Stomach smooth muscle (tissue), 2 donors: Measurements from ENCODE around the gene SERINC2.

ENCODE experiments used
- H3K27ac ChIP-seq: one replicate; pipeline ENCODE4 v1.7.0; 2013; ENCODE audit warnings: mild to moderate bottlenecking, low read length, inconsistent platforms
- H3K27me3 ChIP-seq, 2 donors: one replicate each; pipeline ENCODE4 v1.7.0; 2013; ENCODE audit warnings: low read length in 2 of 2; ENCODE audit not compliant: insufficient read depth in 2 of 2, control insufficient read depth in 1 of 2
- H3K36me3 ChIP-seq, 2 donors: one replicate each; pipeline ENCODE4 v1.7.0; 2013; ENCODE audit warnings: low read length in 2 of 2; ENCODE audit not compliant: control insufficient read depth in 2 of 2, insufficient read depth in 2 of 2
- H3K4me1 ChIP-seq: one replicate; pipeline ENCODE4 v1.7.0; 2013; ENCODE audit warnings: low read length; ENCODE audit not compliant: control insufficient read depth, insufficient read depth
- H3K4me3 ChIP-seq, 2 donors: one replicate each; pipeline ENCODE4 v1.7.0; 2013; ENCODE audit warnings: low read length in 2 of 2
- H3K9ac ChIP-seq, 2 donors: one replicate each; pipeline ENCODE4 v1.7.0; 2013; ENCODE audit warnings: low read length in 2 of 2, mild to moderate bottlenecking in 1 of 2
- H3K9me3 ChIP-seq, 2 donors: one replicate each; pipeline ENCODE4 v1.7.0; 2013; ENCODE audit warnings: low read length in 2 of 2; ENCODE audit not compliant: control insufficient read depth in 2 of 2
- donor health status: healthy.
- donor health status: Pancreatic carcinoma.

The SERINC2 gene

DNA sequence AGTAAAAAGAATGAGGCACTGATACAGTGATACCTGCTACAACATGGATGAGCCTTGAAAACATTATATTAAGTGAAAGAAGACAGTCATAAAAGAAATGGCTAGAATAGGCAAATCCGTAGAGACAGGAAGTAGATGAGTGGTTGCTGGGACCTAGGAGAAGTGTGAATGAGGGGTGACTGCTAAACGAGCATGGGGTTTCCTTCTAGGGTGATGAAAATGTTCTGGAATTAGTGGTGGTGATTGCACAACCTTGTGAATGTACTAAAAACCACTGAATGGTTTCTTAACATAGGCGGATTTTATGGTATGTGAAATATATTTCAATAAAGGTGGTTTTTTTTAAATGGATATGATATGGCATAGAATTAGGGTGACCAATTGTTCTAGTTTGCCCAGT, 12.6 kb upstream of the SERINC2 start:
- Histone ChIP-seq H3K27ac (no peak overlapping the region), H3K4me3 (no peak overlapping the region), H3K36me3 (no peaks in the 10 kb centered on the region), H3K9ac (no peak overlapping the region), H3K27me3 (no peaks in the 10 kb centered on the region), H3K4me1 (no peaks in the 10 kb centered on the region), H3K9me3 (no peaks in the 10 kb centered on the region)

- Histone ChIP-seq H3K4me3 (no peak overlapping the region), H3K9ac (no peak overlapping the region), H3K9me3 (no peaks in the 10 kb centered on the region), H3K36me3 (no peaks in the 10 kb centered on the region), H3K4me1 (no peaks in the 10 kb centered on the region), H3K27me3 (no peaks in the 10 kb centered on the region), H3K27ac (no peak overlapping the region)
Observed at GRCh38 chr1:31401241-31401640, 11.8 kb upstream of the SERINC2 start.

GRCh38 chr1:31405578-31406245, 7.3 kb upstream of the SERINC2 start:
- Histone ChIP-seq H3K9ac (no peak overlapping the region), H3K4me3 (no peak overlapping the region), H3K27me3 (peaks cover 14 to 22% of the 10 kb centered on the region in 2 donors), H3K9me3 (no peaks in the 10 kb centered on the region), H3K4me1 (no peaks in the 10 kb centered on the region), H3K36me3 (no peaks in the 10 kb centered on the region), H3K27ac (no peak overlapping the region)

DNA sequence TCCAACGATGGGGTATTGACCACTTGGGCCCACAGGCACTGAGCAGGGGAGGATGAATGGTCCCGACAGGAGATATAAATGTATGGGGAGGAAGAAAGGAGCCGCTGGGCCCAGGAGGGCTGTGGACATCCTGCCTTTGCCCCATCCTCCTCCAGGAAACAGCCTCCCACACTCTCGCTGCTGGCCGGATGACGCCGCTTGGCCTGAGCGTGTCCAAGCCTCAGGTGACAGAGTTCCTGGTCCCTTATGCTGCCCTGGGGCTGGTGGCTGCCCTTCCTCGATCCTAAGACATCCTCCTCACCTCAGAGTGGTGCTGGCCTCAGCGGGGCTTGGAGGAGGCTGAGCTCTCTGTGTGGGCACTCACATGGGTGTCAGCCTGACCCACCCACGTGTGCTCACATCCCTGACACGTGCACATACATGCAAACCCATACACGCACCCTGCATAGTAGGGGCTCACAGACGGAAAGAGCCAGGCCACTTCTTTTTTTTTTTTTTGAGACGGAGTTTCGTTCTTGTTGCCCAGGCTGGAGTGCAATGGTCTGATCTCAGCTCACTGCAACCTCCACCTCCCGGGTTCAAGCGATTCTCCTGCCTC, 5.9 kb upstream of the SERINC2 start:
- Histone ChIP-seq H3K4me1 (no peaks in the 10 kb centered on the region), H3K27ac (no peak overlapping the region), H3K36me3 (no peaks in the 10 kb centered on the region), H3K9me3 (no peaks in the 10 kb centered on the region), H3K4me3 (no peak overlapping the region), H3K27me3 (peaks cover 29 to 34% of the 10 kb centered on the region in 2 donors), H3K9ac (no peak overlapping the region)

DNA sequence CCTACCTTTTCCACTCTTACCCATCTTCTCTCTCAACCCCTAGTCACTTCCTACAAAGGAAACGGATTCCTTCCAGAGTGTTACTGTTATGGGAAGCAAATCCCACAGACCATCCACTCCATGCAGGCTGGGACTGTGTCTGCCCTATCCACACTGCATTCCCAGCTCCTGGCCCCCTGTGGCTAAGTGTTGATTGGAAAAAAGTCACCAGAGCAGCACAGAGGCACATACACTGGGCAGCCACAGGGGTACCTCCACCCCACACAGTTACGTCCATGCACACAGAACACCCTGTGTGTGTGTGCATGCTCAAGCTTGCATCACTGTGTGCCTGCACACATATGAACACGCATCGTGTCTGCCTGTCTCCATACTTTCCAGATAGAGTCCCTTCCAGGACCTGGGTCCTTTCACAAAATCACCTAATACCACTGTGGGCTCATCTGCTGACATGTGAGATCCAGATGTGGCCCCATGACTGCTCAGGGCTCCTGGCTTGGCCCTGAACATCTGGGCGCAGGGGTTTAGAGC, 4.2 kb upstream of the SERINC2 start:
- Histone ChIP-seq H3K4me1 (peaks cover 12% of the 10 kb centered on the region), H3K36me3 (no peaks in the 10 kb centered on the region), H3K27me3 (peaks cover 44 to 46% of the 10 kb centered on the region in 2 donors), H3K9ac (no peak overlapping the region), H3K4me3 (no peak overlapping the region), H3K9me3 (no peaks in the 10 kb centered on the region), H3K27ac (no peak overlapping the region)

DNA sequence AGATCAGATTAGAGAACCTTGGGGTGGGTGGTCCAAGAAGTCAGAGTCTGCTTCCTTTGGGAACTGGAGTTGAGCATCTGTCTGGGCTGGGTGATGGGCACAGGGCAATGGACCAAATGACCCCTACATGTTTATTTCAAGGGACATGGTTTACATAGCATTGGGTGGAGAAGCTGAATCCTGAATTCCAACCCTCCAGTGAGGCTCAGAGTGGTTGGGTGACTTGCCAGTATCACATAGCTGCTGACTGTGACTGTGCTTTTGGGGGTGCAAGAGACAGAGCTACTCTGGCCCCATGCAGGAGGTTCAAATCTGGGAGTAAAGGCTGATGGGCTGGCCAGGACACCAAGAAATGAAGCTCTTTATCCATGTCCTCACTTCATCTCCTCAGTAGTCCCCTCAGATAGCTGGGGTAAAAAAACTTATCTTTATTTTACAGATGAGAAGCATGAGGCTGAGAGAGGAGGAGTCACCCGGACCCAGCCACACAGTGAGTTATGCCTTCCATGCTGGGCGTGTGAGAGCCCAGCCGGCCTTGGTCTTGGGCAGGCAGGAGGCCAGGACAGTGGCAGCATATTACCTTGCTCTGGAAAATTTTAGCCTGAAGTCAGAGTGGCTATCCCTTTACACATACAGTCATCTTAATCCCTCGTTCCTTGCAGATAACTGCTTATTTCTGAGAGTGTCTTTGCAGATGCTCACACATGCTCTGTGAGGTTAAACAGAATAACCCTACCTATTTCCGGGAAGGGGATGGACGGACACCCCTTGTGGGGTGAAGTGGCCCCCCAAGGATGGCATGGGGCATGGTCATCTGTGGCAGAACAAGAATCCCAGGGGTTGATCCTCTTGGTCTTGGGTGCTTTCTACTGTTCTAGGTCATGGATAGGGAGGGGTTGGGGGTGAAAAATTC, 2.8 kb upstream of the SERINC2 start:
- H3K4me3 ChIP-seq = no peak overlapping the region
- peaks cover 49 to 56% of the 10 kb centered on the region in 2 donors for H3K27me3 ChIP-seq
- H3K36me3 ChIP-seq = no peaks in the 10 kb centered on the region
- H3K4me1 ChIP-seq = peaks cover 14% of the 10 kb centered on the region
- no peak overlapping the region for H3K27ac ChIP-seq
- no peaks in the 10 kb centered on the region for H3K9me3 ChIP-seq
- no peak overlapping the region for H3K9ac ChIP-seq

- Histone ChIP-seq H3K27ac (no peak overlapping the region), H3K4me1 (peaks cover 14% of the 10 kb centered on the region), H3K36me3 (no peaks in the 10 kb centered on the region), H3K9me3 (no peaks in the 10 kb centered on the region), H3K4me3 (no peak overlapping the region), H3K27me3 (peaks cover 49 to 56% of the 10 kb centered on the region in 2 donors), H3K9ac (no peak overlapping the region)
Observed at GRCh38 chr1:31410871-31411270, 2.1 kb upstream of the SERINC2 start.

DNA sequence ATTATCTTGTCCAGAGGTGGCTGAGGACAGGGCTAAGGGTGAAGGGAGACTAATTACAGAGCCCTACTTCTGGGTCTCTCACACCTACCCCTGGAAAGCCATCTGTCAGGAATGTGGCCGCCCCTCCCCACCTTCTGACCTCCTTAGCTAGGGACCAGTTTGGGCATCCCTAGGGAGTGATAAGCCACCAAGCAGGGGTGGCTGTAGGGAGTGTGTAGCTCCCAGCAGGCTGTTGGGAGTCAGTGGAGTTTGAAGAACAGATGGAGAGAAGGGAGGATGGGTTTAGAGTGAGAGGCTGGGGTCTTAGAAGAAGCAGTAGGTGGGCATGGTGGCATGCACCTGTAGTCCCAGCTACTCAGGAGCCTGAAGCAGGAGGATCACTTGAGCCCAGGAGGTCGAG, 808 bp upstream of the SERINC2 start:
- H3K27me3 ChIP-seq = peaks cover 49 to 56% of the 10 kb centered on the region in 2 donors
- H3K9ac ChIP-seq = no peak overlapping the region
- no peak overlapping the region for H3K27ac ChIP-seq
- no peaks in the 10 kb centered on the region for H3K36me3 ChIP-seq
- peaks cover 14% of the 10 kb centered on the region for H3K4me1 ChIP-seq
- H3K4me3 ChIP-seq = no peak overlapping the region
- H3K9me3 ChIP-seq = no peaks in the 10 kb centered on the region

- Histone ChIP-seq H3K4me3 (peak overlapping the region; percentile 43 to 74), H3K4me1 (peaks cover 14% of the 10 kb centered on the region), H3K27ac (no peak overlapping the region), H3K27me3 (peaks cover 47 to 55% of the 10 kb centered on the region in 2 donors), H3K36me3 (no peaks in the 10 kb centered on the region), H3K9ac (peak overlapping the region in 1 of 2 donors; percentile 21), H3K9me3 (no peaks in the 10 kb centered on the region)
Observed at GRCh38 chr1:31413405-31414001, 490 bp downstream of the SERINC2 start.

- Histone ChIP-seq H3K36me3 (no peaks in the 10 kb centered on the region), H3K9ac (no peak overlapping the region), H3K4me3 (no peak overlapping the region), H3K4me1 (peaks cover 14% of the 10 kb centered on the region), H3K9me3 (no peaks in the 10 kb centered on the region), H3K27me3 (peaks cover 40 to 41% of the 10 kb centered on the region in 2 donors), H3K27ac (no peak overlapping the region)
Observed at GRCh38 chr1:31414980-31415370, 2.0 kb downstream of the SERINC2 start.
